Smooth muscle cell (in vitro differentiated cells): ENCODE measurements around the gene ADGRD2. TPM values are rescaled to one million over a fixed set of nuclear protein-coding genes. Genes with fewer than 3 reads are reported as not detected.
"Not testable (repeated sequence)": the region's sequence is repeated elsewhere in the genome, so short reads cannot be mapped to it uniquely, and the experiment has no call there.

Experiments used
- DNase-seq: peaks from one replicate; lab custom pipeline; 2025; ENCODE audit not compliant: unreplicated experiment; lab: John Stamatoyannopoulos, UW
- H2AFZ ChIP-seq: fragments of 200-600 bp; sonication (generic); 2 replicates; pipeline ENCODE4 v1.6.0; 2016; ENCODE audit warnings: antibody characterized with exemption, low read depth, mild to moderate bottlenecking
- H3F3A ChIP-seq: fragments of 200-600 bp; sonication (generic); 2 replicates; pipeline ENCODE4 v1.6.0; 2017; ENCODE audit warnings: antibody characterized with exemption, low read depth
- H3K27ac ChIP-seq: fragments of 200-600 bp; sonication (generic); 2 replicates; pipeline ENCODE4 v1.5.1; 2016; ENCODE audit warnings: low read depth, mild to moderate bottlenecking
- H3K27me3 ChIP-seq: fragments of 200-600 bp; sonication (generic); 2 replicates; pipeline ENCODE4 v1.6.1; 2016; ENCODE audit warnings: low read depth, mild to moderate bottlenecking
- H3K36me3 ChIP-seq: fragments of 200-600 bp; sonication (generic); 2 replicates; pipeline ENCODE4 v1.5.1; 2016; ENCODE audit warnings: low read depth
- H3K4me1 ChIP-seq: fragments of 200-600 bp; sonication (generic); 2 replicates; pipeline ENCODE4 v1.5.1; 2016; ENCODE audit warnings: low read depth
- H3K4me2 ChIP-seq: fragments of 200-600 bp; sonication (generic); 2 replicates; pipeline ENCODE4 v1.6.0; 2016; ENCODE audit warnings: mild to moderate bottlenecking
- H3K4me3 ChIP-seq: fragments of 200-600 bp; sonication (generic); 2 replicates; pipeline ENCODE4 v1.5.1; 2016; ENCODE audit warnings: mild to moderate bottlenecking
- H3K79me2 ChIP-seq: fragments of 200-600 bp; sonication (generic); 2 replicates; pipeline ENCODE4 v1.6.0; 2016; ENCODE audit warnings: low read depth, mild to moderate bottlenecking
- H3K9ac ChIP-seq: fragments of 200-600 bp; sonication (generic); 2 replicates; pipeline ENCODE4 v1.6.0; 2016; ENCODE audit warnings: low read depth
- H3K9me3 ChIP-seq: fragments of 200-600 bp; sonication (generic); replicated peaks from 2 replicates; pipeline ENCODE4 v1.5.1; 2016; ENCODE audit warnings: low read depth
- H4K20me1 ChIP-seq: fragments of 200-600 bp; sonication (generic); 2 replicates; pipeline ENCODE4 v1.6.0; 2016; ENCODE audit warnings: low read depth
- WGBS: methylation state at CpG from one replicate; pipeline ENCODE4 v1.1.7; 2016; ENCODE audit warnings: low lambda C conversion rate; 5-methylcytosine and 5-hydroxymethylcytosine counted together
- polyA plus RNA-seq: library from polyadenylated mRNA; unstranded; fragments of >200 nt; fragmentation: Nextera tagmentation; extraction: Ambion mirVana; gene quantifications from 2 replicates; pipeline ENCODE4 v1.2.1, GENCODE V29; 2016
- total RNA-seq: library from RNA; depleted of rRNA; stranded (reverse); fragments of >200 nt; gene quantifications from 2 replicates; pipeline ENCODE4 v1.2.3, GENCODE V29; 2014
- TF ChIP-seq, protein P1 (sequence below): fragments of 200-600 bp; sonication (generic); IDR thresholded peaks from 2 replicates; pipeline ENCODE4 v1.5.1; 2017; ENCODE audit warnings: borderline replicate concordance, mild to moderate bottlenecking, antibody characterized with exemption; ENCODE audit not compliant: insufficient read depth, poor library complexity, severe bottlenecking

Gene ADGRD2
- total and polyA plus RNA-seq, 2 experiments from 2014 or later, result not detected

DNA sequence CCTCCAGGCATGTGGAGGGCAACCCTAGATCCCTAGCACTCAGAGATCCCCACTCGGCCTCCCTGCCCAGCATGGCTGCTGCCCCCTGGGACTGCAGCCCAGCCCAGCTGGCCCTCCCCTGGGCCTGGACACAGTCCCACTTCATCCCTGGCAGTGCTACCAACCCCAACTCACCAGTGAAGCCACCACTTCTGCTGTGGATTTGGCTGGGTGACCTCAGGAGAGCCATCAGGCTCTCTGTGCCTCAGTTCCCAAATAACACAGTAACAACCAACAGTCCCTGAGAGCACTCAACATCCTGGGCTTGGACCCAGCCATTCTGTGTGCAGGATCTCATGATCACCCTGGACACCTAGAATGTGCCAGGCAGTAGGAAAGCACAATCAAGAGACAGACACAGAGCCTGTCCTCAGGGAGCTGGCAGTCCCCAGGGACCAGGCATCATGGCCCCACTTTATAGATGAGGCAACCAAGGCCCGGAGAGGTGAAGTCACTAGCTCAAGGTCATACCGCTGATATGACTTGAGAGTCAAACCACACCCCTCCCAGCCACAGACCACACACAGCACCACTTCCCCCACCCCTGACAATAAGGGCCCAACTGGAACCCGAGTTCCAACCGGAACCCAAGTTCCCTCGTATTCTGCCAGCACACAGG, 30.3 kb upstream of the ADGRD2 start:
- 78% methylated on average over 6 of the region's 6 CpGs for WGBS
- H4K20me1 ChIP-seq, result no peaks in the 10 kb centered on the region
- no peaks in the 10 kb centered on the region for H3K36me3 ChIP-seq
- H3K27ac ChIP-seq, result no peak overlapping the region
- H3K4me1 ChIP-seq, result no peaks in the 10 kb centered on the region
- H3K4me2 ChIP-seq, result no peak overlapping the region
- no peak overlapping the region for H3K9ac ChIP-seq
- TF ChIP-seq, protein P1, sequence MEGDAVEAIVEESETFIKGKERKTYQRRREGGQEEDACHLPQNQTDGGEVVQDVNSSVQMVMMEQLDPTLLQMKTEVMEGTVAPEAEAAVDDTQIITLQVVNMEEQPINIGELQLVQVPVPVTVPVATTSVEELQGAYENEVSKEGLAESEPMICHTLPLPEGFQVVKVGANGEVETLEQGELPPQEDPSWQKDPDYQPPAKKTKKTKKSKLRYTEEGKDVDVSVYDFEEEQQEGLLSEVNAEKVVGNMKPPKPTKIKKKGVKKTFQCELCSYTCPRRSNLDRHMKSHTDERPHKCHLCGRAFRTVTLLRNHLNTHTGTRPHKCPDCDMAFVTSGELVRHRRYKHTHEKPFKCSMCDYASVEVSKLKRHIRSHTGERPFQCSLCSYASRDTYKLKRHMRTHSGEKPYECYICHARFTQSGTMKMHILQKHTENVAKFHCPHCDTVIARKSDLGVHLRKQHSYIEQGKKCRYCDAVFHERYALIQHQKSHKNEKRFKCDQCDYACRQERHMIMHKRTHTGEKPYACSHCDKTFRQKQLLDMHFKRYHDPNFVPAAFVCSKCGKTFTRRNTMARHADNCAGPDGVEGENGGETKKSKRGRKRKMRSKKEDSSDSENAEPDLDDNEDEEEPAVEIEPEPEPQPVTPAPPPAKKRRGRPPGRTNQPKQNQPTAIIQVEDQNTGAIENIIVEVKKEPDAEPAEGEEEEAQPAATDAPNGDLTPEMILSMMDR, result no peak
- no peak for DNase-seq
- H3K9me3 ChIP-seq, result no peaks in the 10 kb centered on the region
- no peak overlapping the region for H2AFZ ChIP-seq
- H3K4me3 ChIP-seq, result no peak overlapping the region
- H3K79me2 ChIP-seq, result no peaks in the 10 kb centered on the region
- no peaks in the 10 kb centered on the region for H3K27me3 ChIP-seq
- no peaks in the 10 kb centered on the region for H3F3A ChIP-seq

DNA sequence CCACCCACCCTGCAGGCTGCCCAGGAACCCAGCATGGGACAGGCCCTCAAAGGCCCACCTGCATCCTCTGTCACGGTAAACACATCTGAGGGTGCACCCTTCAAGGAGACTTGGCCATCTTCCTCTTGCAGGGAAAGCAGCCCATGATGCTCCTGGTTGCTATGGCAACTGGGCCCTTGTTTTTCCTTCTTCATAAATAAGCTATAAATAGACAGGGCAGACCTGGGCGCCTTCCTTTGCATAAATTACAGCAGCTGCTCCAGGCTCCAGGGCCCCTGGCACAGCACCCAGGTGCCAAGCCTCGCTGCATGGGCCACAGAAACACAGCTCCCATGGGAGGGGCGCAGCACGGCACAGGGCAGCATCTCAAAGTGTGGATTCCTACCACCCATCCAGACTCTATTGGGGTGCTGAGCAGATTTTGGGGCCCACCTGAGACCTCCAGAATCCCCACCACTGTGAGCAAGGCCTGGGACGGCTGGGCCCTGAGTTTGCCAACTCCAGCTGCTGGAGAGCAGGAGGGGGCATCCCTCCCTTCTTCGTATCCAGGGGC, 29.2 kb upstream of the ADGRD2 start:
- Histone ChIP-seq H3K27ac (no peak overlapping the region), H3K9ac (no peak overlapping the region), H3K36me3 (no peaks in the 10 kb centered on the region), H3K4me2 (no peak overlapping the region), H3K4me3 (no peak overlapping the region), H3K79me2 (no peaks in the 10 kb centered on the region), H3F3A (no peaks in the 10 kb centered on the region), H3K9me3 (no peaks in the 10 kb centered on the region), H2AFZ (no peak overlapping the region), H3K27me3 (no peaks in the 10 kb centered on the region), H4K20me1 (no peaks in the 10 kb centered on the region), H3K4me1 (no peaks in the 10 kb centered on the region)
- TF ChIP-seq, protein P1, result no peak
- 90% methylated on average over 7 of the region's 7 CpGs for WGBS
- DNase-seq, result no peak

DNA sequence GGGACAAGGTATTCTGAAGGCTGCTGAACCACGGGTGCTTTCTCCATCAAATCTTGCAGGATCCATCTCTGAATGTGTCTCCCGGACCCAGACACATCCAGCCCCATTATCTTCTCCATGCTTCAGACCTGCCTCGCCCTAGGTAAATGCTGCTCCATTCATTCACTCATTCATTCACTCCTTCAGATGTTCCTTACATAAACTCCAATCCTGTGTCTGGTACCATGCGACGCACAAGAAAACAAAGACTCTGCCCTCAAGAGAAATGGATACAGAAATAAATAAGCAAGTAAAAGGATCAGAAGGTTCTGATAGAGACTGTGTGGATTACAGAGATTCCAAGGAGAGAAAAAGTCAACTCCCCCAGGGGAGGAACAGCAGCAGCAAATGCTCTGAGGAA, 27.1 kb upstream of the ADGRD2 start:
- WGBS, result 99% methylated on average over 5 of the region's 5 CpGs
- Histone ChIP-seq H3K79me2 (no peaks in the 10 kb centered on the region), H3K9me3 (no peaks in the 10 kb centered on the region), H3K9ac (no peak overlapping the region), H3K27ac (no peak overlapping the region), H3F3A (no peaks in the 10 kb centered on the region), H3K36me3 (no peaks in the 10 kb centered on the region), H2AFZ (no peak overlapping the region), H3K4me3 (no peak overlapping the region), H3K27me3 (no peaks in the 10 kb centered on the region), H3K4me2 (no peak overlapping the region), H4K20me1 (no peaks in the 10 kb centered on the region), H3K4me1 (no peaks in the 10 kb centered on the region)
- TF ChIP-seq, protein P1, result no peak
- no peak for DNase-seq

DNA sequence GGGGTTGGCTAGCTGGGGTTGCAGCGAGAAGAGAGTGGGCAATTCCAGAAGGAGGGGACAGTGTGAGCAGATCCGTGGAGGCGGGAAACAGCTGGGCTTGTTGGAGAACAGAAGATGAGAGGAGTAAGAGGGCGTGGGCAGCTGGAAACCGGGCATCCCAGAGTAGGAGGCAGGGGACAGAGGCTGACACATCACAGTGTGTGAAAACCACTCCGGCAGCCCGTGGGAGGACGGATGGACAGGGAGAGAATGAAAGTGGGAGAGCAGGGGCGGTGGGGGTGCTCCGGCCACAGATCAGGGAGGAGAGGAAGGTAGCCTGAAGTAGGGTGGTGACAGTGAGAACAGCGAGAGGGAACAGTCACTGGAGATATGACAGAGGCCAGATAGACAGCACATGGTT, 26.7 kb upstream of the ADGRD2 start:
- Histone ChIP-seq H2AFZ (no peak overlapping the region), H3K4me1 (no peaks in the 10 kb centered on the region)

DNA sequence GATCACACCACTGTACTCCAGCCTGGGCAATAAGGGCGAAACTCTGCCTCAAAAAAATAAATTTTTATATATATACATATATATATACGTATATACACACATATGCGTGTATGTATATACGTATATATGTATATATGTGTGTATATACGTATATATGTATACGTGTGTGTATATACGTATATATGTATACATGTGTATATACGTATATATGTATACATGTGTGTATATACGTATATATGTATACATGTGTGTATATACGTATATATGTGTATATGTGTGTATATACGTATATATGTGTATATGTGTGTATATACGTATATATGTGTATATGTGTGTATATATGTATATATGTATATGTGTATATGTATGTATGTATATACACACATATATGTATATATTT, 24.5 kb upstream of the ADGRD2 start:
- not testable (repeated sequence) for H4K20me1 ChIP-seq, H3K9me3 ChIP-seq, H3K79me2 ChIP-seq, H3K36me3 ChIP-seq, H3K4me3 ChIP-seq, H3F3A ChIP-seq, H3K9ac ChIP-seq, H3K4me2 ChIP-seq, DNase-seq, H2AFZ ChIP-seq, H3K4me1 ChIP-seq, H3K27me3 ChIP-seq, H3K27ac ChIP-seq
- WGBS, result 86% methylated on average over 12 of the region's 12 CpGs

More for the DNA sequence above, 26.7 kb upstream of the ADGRD2 start:
- H3K9me3 ChIP-seq, result no peaks in the 10 kb centered on the region
- TF ChIP-seq, protein P1, result no peak
- H3K36me3 ChIP-seq, result no peaks in the 10 kb centered on the region
- H4K20me1 ChIP-seq, result no peaks in the 10 kb centered on the region
- WGBS, result 42% methylated on average over 11 of the region's 11 CpGs
- H3K4me2 ChIP-seq, result no peak overlapping the region
- H3K4me3 ChIP-seq, result no peak overlapping the region
- no peaks in the 10 kb centered on the region for H3F3A ChIP-seq
- H3K9ac ChIP-seq, result no peak overlapping the region
- no peaks in the 10 kb centered on the region for H3K27me3 ChIP-seq
- H3K79me2 ChIP-seq, result no peaks in the 10 kb centered on the region
- DNase-seq, result no peak
- no peak overlapping the region for H3K27ac ChIP-seq
